ENCODE data around the gene TET2.
A peak's percentile ranks its signal among the peaks of the same experiment; 100 is the strongest.

The TET2 gene

GRCh38 chr4:105146276-105147015 lies at the start of gene TET2:
TET2 (plus strand) TSS chr4:105146876; CDS start chr4:105233943, 87,067 bp downstream.
- peak; percentile 89 to 92 for DNase-seq (ENCODE audit: low read depth in 2 of 2)
- H3K4me3 ChIP-seq (replicated peaks in 1 of 2; ENCODE audit: low read depth in 2 of 2, low read length in 2 of 2): peak within 1 kb of the TSS; percentile 61 to 79
- TF ChIP-seq CTCF (IDR thresholded peaks at IDR 0.05; ENCODE audit: low read depth, low read length): no peak

GRCh38 chr4:105102016-105102415 lies 44.7 kb upstream of the TET2 start:
- no peak for TF ChIP-seq CTCF (IDR thresholded peaks at IDR 0.05; ENCODE audit: low read depth, low read length)
- H3K4me3 ChIP-seq (replicated peaks in 1 of 2; ENCODE audit: low read depth in 2 of 2, low read length in 2 of 2): no peak overlapping the region
- peak in 1 of 2 donors; percentile 13 for DNase-seq (ENCODE audit: low read depth in 2 of 2)

GRCh38 chr4:105106426-105106825 lies 40.2 kb upstream of the TET2 start:
- H3K4me3 ChIP-seq (replicated peaks in 1 of 2; ENCODE audit: low read depth in 2 of 2, low read length in 2 of 2): no peak overlapping the region
- DNase-seq (ENCODE audit: low read depth in 2 of 2): peak in 1 of 2 donors; percentile 24

GRCh38 chr4:105107095-105107856 lies 39.4 kb upstream of the TET2 start:
- H3K4me3 ChIP-seq (replicated peaks in 1 of 2; ENCODE audit: low read depth in 2 of 2, low read length in 2 of 2): no peak overlapping the region
- DNase-seq (ENCODE audit: low read depth in 2 of 2): no peak
- no peak for TF ChIP-seq CTCF (IDR thresholded peaks at IDR 0.05; ENCODE audit: low read depth, low read length)

More at GRCh38 chr4:105106426-105106825, 40.2 kb upstream of the TET2 start:
- TF ChIP-seq CTCF (IDR thresholded peaks at IDR 0.05; ENCODE audit: low read depth, low read length): no peak

- no peak for TF ChIP-seq CTCF (IDR thresholded peaks at IDR 0.05; ENCODE audit: low read depth, low read length)
Observed at GRCh38 chr4:105108971-105109370, 37.7 kb upstream of the TET2 start.

GRCh38 chr4:105112274-105112673 lies 34.4 kb upstream of the TET2 start:
- TF ChIP-seq CTCF (IDR thresholded peaks at IDR 0.05; ENCODE audit: low read depth, low read length): no peak
- DNase-seq (ENCODE audit: low read depth in 2 of 2): no peak
- no peak overlapping the region for H3K4me3 ChIP-seq (replicated peaks in 1 of 2; ENCODE audit: low read depth in 2 of 2, low read length in 2 of 2)

More at GRCh38 chr4:105108971-105109370, 37.7 kb upstream of the TET2 start:
- no peak overlapping the region for H3K4me3 ChIP-seq (replicated peaks in 1 of 2; ENCODE audit: low read depth in 2 of 2, low read length in 2 of 2)
- DNase-seq (ENCODE audit: low read depth in 2 of 2): no peak

Data from cardiac fibroblast (primary cell).